HEK293 (cell line): ENCODE measurements around the gene CPM.

ENCODE experiments used
- CTCF ChIA-PET: fragments of 350-600 bp; formaldehyde crosslinking; extraction: SDS; loops from one replicate; lab custom pipeline; 2021; ENCODE audit warnings: antibody characterized with exemption; lab: Yijun Ruan, JAX
- POLR2A ChIA-PET: fragments of 300-600 bp; formaldehyde crosslinking; extraction: SDS; loops from one replicate; lab custom pipeline; 2020; ENCODE audit warnings: antibody characterized with exemption, inconsistent platforms; lab: Yijun Ruan, JAX
- H3K27ac ChIP-seq: fragments of 200-500 bp; sonication (Bioruptor generic); 2 replicates; pipeline ENCODE4 v1.5.1; 2014; ENCODE audit warnings: low read depth, low read length, control low read depth, inconsistent platforms; ENCODE audit errors: extremely low read depth
- H3K36me3 ChIP-seq, 2 experiments: fragments of 200-500 bp in 1 of 2; sonication (Bioruptor generic) in 1 of 2; 1 replicate in 1 of 2; 2 replicates in 1 of 2; pipeline ENCODE4 v1.5.1; 2014 to 2017; ENCODE audit warnings: inconsistent platforms in 2 of 2, low read length in 2 of 2; ENCODE audit not compliant: control insufficient read depth in 2 of 2, insufficient read depth in 1 of 2
- H3K4me1 ChIP-seq: fragments of 200-500 bp; sonication (Bioruptor generic); 2 replicates; pipeline ENCODE4 v1.5.1; 2014; ENCODE audit warnings: mild to moderate bottlenecking, low read length, inconsistent platforms; ENCODE audit not compliant: control insufficient read depth, insufficient read depth
- H3K4me3 ChIP-seq: 2 replicates; pipeline ENCODE4 v1.5.1; 2011; ENCODE audit warnings: low read depth, mild to moderate bottlenecking, control low read depth, low read length, moderate library complexity
- H3K9me3 ChIP-seq: fragments of 200-500 bp; sonication (Bioruptor generic); 2 replicates; pipeline ENCODE4 v1.5.1; 2014; ENCODE audit warnings: low read depth, low read length, inconsistent platforms; ENCODE audit not compliant: control insufficient read depth, insufficient read depth
- CTCF ChIP-seq: fragments of 450-650 bp; formaldehyde crosslinking; IDR thresholded peaks from 2 replicates; pipeline ENCODE4 v1.5.1; 2016; ENCODE audit warnings: missing biosample characterization, missing genetic modification characterization
- SCRT1 ChIP-seq: fragments of 450-650 bp; formaldehyde crosslinking; IDR thresholded peaks from 2 replicates; pipeline ENCODE4 v1.5.1; 2016; ENCODE audit warnings: missing biosample characterization, missing genetic modification characterization, borderline replicate concordance
- SP3 ChIP-seq: fragments of 450-650 bp; formaldehyde crosslinking; IDR thresholded peaks from 2 replicates; pipeline ENCODE4 v1.5.1; 2016; ENCODE audit warnings: missing biosample characterization, missing genetic modification characterization
- ZNF248 ChIP-seq: fragments of 450-650 bp; formaldehyde crosslinking; IDR thresholded peaks from 2 replicates; pipeline ENCODE4 v1.5.1; 2017; ENCODE audit warnings: missing biosample characterization, missing genetic modification characterization
- ZNF324 ChIP-seq: fragments of 450-650 bp; formaldehyde crosslinking; IDR thresholded peaks from 2 replicates; pipeline ENCODE4 v1.5.1; 2016; ENCODE audit warnings: missing biosample characterization, missing genetic modification characterization
- ZNF398 ChIP-seq: fragments of 450-650 bp; formaldehyde crosslinking; IDR thresholded peaks from 2 replicates; pipeline ENCODE4 v1.5.1; 2017; ENCODE audit warnings: missing biosample characterization, missing genetic modification characterization
- ZNF610 ChIP-seq: fragments of 450-650 bp; formaldehyde crosslinking; IDR thresholded peaks from 2 replicates; pipeline ENCODE4 v1.5.1; 2016; ENCODE audit warnings: missing biosample characterization, missing genetic modification characterization, borderline replicate concordance
- ZNF658 ChIP-seq: fragments of 450-650 bp; formaldehyde crosslinking; IDR thresholded peaks from 2 replicates; pipeline ENCODE4; 2016; ENCODE audit warnings: missing biosample characterization, missing genetic modification characterization
- ZNF701 ChIP-seq: fragments of 450-650 bp; formaldehyde crosslinking; IDR thresholded peaks from 2 replicates; pipeline ENCODE4 v1.5.1; 2016; ENCODE audit warnings: missing biosample characterization, missing genetic modification characterization
- ZNF843 ChIP-seq: fragments of 450-650 bp; formaldehyde crosslinking; IDR thresholded peaks from 2 replicates; pipeline ENCODE4 v1.5.1; 2016; ENCODE audit warnings: missing biosample characterization, missing genetic modification characterization

The CPM gene

GRCh38 chr12:68901145-68901544, 31.8 kb downstream of the CPM start:
- Histone ChIP-seq H3K36me3 (no peaks in the 10 kb centered on the region), H3K9me3 (no peaks in the 10 kb centered on the region), H3K4me1 (no peaks in the 10 kb centered on the region), H3K4me3 (no peak overlapping the region), H3K27ac (no peak overlapping the region)
- CTCF ChIA-PET, result no interaction called here
- POLR2A ChIA-PET, result no interaction called here
- TF ChIP-seq ZNF701 (tag by site-specific recombination) (no peak), ZNF324 (tag by site-specific recombination) (no peak), ZNF398 (tag by site-specific recombination) (no peak)

GRCh38 chr12:68900241-68900640, 32.7 kb downstream of the CPM start:
- ChIA-PET POLR2A (no interaction called here), CTCF (interaction anchor here (0.7 to 1.2 kb wide), 2 partner anchors 26 to 170 kb away, joined by 3 to 4 read pairs; no protein-coding TSS in a partner anchor)
- Histone ChIP-seq H3K9me3 (no peaks in the 10 kb centered on the region), H3K27ac (no peak overlapping the region), H3K4me3 (no peak overlapping the region), H3K4me1 (no peaks in the 10 kb centered on the region), H3K36me3 (no peaks in the 10 kb centered on the region)
- TF ChIP-seq SCRT1 (tag by site-specific recombination) (no peak), ZNF248 (tag by site-specific recombination) (no peak), ZNF610 (tag by site-specific recombination) (no peak), ZNF658 (tag by site-specific recombination) (no peak)

- Histone ChIP-seq H3K4me1 (no peaks in the 10 kb centered on the region), H3K4me3 (no peak overlapping the region), H3K9me3 (no peaks in the 10 kb centered on the region), H3K27ac (no peak overlapping the region), H3K36me3 (no peaks in the 10 kb centered on the region)
- CTCF ChIA-PET, result interaction anchor here (0.6 to 1.2 kb wide), 3 partner anchors 25 to 260 kb away, joined by 3 to 4 read pairs (median 3); no protein-coding TSS in a partner anchor
- TF ChIP-seq CTCF, result 0 out of 2 replicates have a peak, but pooled peaks have one; percentile 20
- no peak for TF ChIP-seq SP3 (tag by site-specific recombination)
- POLR2A ChIA-PET, result no interaction called here
Observed at GRCh38 chr12:68899251-68899771, 33.7 kb downstream of the CPM start.

GRCh38 chr12:68896881-68897540, 36.0 kb downstream of the CPM start:
- H3K27ac ChIP-seq, result no peak overlapping the region
- no peaks in the 10 kb centered on the region for H3K36me3 ChIP-seq
- H3K4me1 ChIP-seq, result no peaks in the 10 kb centered on the region
- no peak overlapping the region for H3K4me3 ChIP-seq
- CTCF ChIA-PET, result interaction anchor here (0.7 kb wide), 1 partner anchor 1466 kb away, joined by 4 read pairs; no protein-coding TSS in a partner anchor
- no peak for TF ChIP-seq ZNF843 (tag by site-specific recombination)
- POLR2A ChIA-PET, result no interaction called here
- no peaks in the 10 kb centered on the region for H3K9me3 ChIP-seq
